ENCODE measurements around the gene ALDH1B1. TPM values are rescaled to one million over a fixed set of nuclear protein-coding genes. Genes with fewer than 3 reads are reported as not detected.
A peak's percentile ranks its signal among the peaks of the same experiment; 100 is the strongest.

The ALDH1B1 gene
- total RNA-seq, 4 donors from 2014 or later, result 24.9 to 77.2 (median 27.3) TPM

GRCh38 chr9:38421498-38422211 lies 29.2 kb downstream of the ALDH1B1 start:
- no peak for DNase-seq
- in situ Hi-C loops (cut with MboI; ENCODE audit: low pct_ligation_motif_present in 1 of 4, low pct_unique_long_range_greater_than_20kb in 1 of 4, low sequenced_read_pairs in 3 of 4), result loop anchor here in 2 of 4 donors (25.0 kb wide), 2 partner anchors 334 to 509 kb away; partner anchors contain the start of gene SLC25A51 (in 1 of the 2)
- WGBS, 2 donors (ENCODE audit: low coverage in 1 of 2), result 74 to 90% methylated on average over 3 to 9 of the region's 9 CpGs
- H3K4me1 ChIP-seq, result peaks cover 0 to 9% (median 4%) of the 10 kb centered on the region in 4 donors
- no peak overlapping the region for H3K27ac ChIP-seq
- no peaks in the 10 kb centered on the region for H3K9me3 ChIP-seq
- H3K36me3 ChIP-seq, result no peaks in the 10 kb centered on the region
- TF ChIP-seq EP300 (IDR thresholded peaks at IDR 0.05; ENCODE audit: low read depth) (no peak), POLR2AphosphoS5 (IDR thresholded peaks at IDR 0.05) (no peak), POLR2A (IDR thresholded peaks at IDR 0.05) (no peak), CTCF (IDR thresholded peaks at IDR 0.05) (no peak)
- no peak overlapping the region for H3K4me3 ChIP-seq
- H3K27me3 ChIP-seq, result peaks cover 51% of the 10 kb centered on the region
- intact Hi-C loops (cut with DNase I; ENCODE audit: low total_unique reads), result no loop called here

GRCh38 chr9:38422555-38423260 lies 30.2 kb downstream of the ALDH1B1 start:
- H3K4me3 ChIP-seq, result no peak overlapping the region
- H3K4me1 ChIP-seq, result peaks cover 0 to 9% (median 4%) of the 10 kb centered on the region in 4 donors
- no peak for DNase-seq
- TF ChIP-seq POLR2AphosphoS5 (IDR thresholded peaks at IDR 0.05) (no peak), POLR2A (IDR thresholded peaks at IDR 0.05) (no peak), EP300 (IDR thresholded peaks at IDR 0.05; ENCODE audit: low read depth) (no peak), CTCF (IDR thresholded peaks at IDR 0.05) (no peak)
- H3K36me3 ChIP-seq, result no peaks in the 10 kb centered on the region
- peaks cover 51% of the 10 kb centered on the region for H3K27me3 ChIP-seq
- no peak overlapping the region for H3K27ac ChIP-seq
- intact Hi-C loops (cut with DNase I; ENCODE audit: low total_unique reads), result no loop called here
- 63 to 68% methylated on average over 3 to 7 of the region's 7 CpGs for WGBS, 2 donors (ENCODE audit: low coverage in 1 of 2)
- H3K9me3 ChIP-seq, result no peaks in the 10 kb centered on the region
- in situ Hi-C loops (cut with MboI; ENCODE audit: low pct_ligation_motif_present in 1 of 4, low pct_unique_long_range_greater_than_20kb in 1 of 4, low sequenced_read_pairs in 3 of 4), result loop anchor here in 2 of 4 donors (25.0 kb wide), 2 partner anchors 335 to 510 kb away; partner anchors contain the start of gene SLC25A51 (in 1 of the 2)

GRCh38 chr9:38423273-38423972 lies 30.9 kb downstream of the ALDH1B1 start:
- intact Hi-C loops (cut with DNase I; ENCODE audit: low total_unique reads), result no loop called here
- peak overlapping the region in 3 of 4 donors; percentile 28 to 53 (median 39) for H3K4me3 ChIP-seq

More at GRCh38 chr9:38423273-38423972, 30.9 kb downstream of the ALDH1B1 start:
- 53 to 60% methylated on average over 3 to 15 of the region's 15 CpGs for WGBS, 2 donors (ENCODE audit: low coverage in 1 of 2)
- in situ Hi-C loops (cut with MboI; ENCODE audit: low pct_ligation_motif_present in 1 of 4, low pct_unique_long_range_greater_than_20kb in 1 of 4, low sequenced_read_pairs in 3 of 4), result loop anchor here in 2 of 4 donors (25.0 kb wide), 2 partner anchors 336 to 511 kb away; partner anchors contain the start of gene SLC25A51 (in 1 of the 2)
- Histone ChIP-seq H3K36me3 (no peaks in the 10 kb centered on the region), H3K27ac (no peak overlapping the region), H3K27me3 (peaks cover 55% of the 10 kb centered on the region), H3K9me3 (no peaks in the 10 kb centered on the region), H3K4me1 (peaks cover 0 to 9% (median 4%) of the 10 kb centered on the region in 4 donors)
- TF ChIP-seq EP300 (IDR thresholded peaks at IDR 0.05; ENCODE audit: low read depth) (no peak), POLR2AphosphoS5 (IDR thresholded peaks at IDR 0.05) (no peak), POLR2A (IDR thresholded peaks at IDR 0.05) (no peak), CTCF (IDR thresholded peaks at IDR 0.05) (no peak)
- DNase-seq, result no peak
